Natural killer cell (primary cell): ENCODE data around the gene SHBG. TPM values are rescaled to one million over a fixed set of nuclear protein-coding genes. Genes with fewer than 3 reads are reported as not detected.

Source experiments
- ATAC-seq, 3 donors: fragments of 150-1000 bp in 2 of 3; fragments of 200-7000 bp in 1 of 3; cut with Tn5 transposase; 1 replicate in 1 of 3; 2 replicates in 2 of 3; pipeline ENCODE4 v1.10.0; 2021; ENCODE audit warnings: mild to moderate bottlenecking in 2 of 3, moderate library complexity in 2 of 3
- DNase-seq, 2 donors: peaks; one replicate each; pipeline versions ENCODE4 v3.0.0 to v3.0.0-alpha.2; 2013 to 2021; ENCODE audit warnings: mixed read lengths in 1 of 2
- H3K27ac ChIP-seq: one replicate; pipeline ENCODE4 v1.5.1; 2013; ENCODE audit warnings: mild to moderate bottlenecking, low read length
- H3K27me3 ChIP-seq: one replicate; pipeline ENCODE4 v1.6.1; 2013; ENCODE audit warnings: low read length; ENCODE audit not compliant: control insufficient read depth, insufficient read depth
- H3K36me3 ChIP-seq: one replicate; pipeline ENCODE4 v1.6.1; 2013; ENCODE audit warnings: low read length; ENCODE audit not compliant: control insufficient read depth, insufficient read depth
- H3K4me1 ChIP-seq: one replicate; pipeline ENCODE4 v1.6.1; 2013; ENCODE audit warnings: low read length; ENCODE audit not compliant: control insufficient read depth, insufficient read depth
- H3K4me3 ChIP-seq: one replicate; pipeline ENCODE4 v1.5.1; 2013; ENCODE audit warnings: low read length
- H3K9me3 ChIP-seq: one replicate; pipeline ENCODE4 v1.6.1; 2013; ENCODE audit warnings: low read length; ENCODE audit not compliant: control insufficient read depth, insufficient read depth
- H3K27ac Mint-ChIP-seq, 2 donors: one replicate each; pipeline ENCODE4 v1.8.0; 2022; ENCODE audit warnings: mild to moderate bottlenecking in 2 of 2, mixed read lengths in 2 of 2, moderate library complexity in 1 of 2
- H3K27me3 Mint-ChIP-seq, 2 donors: one replicate each; pipeline ENCODE4 v1.8.0; 2022; ENCODE audit warnings: low read depth in 2 of 2, mixed read lengths in 2 of 2
- H3K36me3 Mint-ChIP-seq: one replicate; pipeline ENCODE4 v1.8.0; 2022; ENCODE audit warnings: mixed read lengths
- H3K4me1 Mint-ChIP-seq, 2 donors: one replicate each; pipeline ENCODE4 v1.8.0; 2022; ENCODE audit warnings: mixed read lengths in 2 of 2
- H3K4me3 Mint-ChIP-seq: one replicate; pipeline ENCODE4 v1.8.0; 2022; ENCODE audit warnings: mild to moderate bottlenecking, moderate library complexity, mixed read lengths
- H3K9me3 Mint-ChIP-seq, 2 donors: one replicate each; pipeline ENCODE4 v1.8.0; 2022; ENCODE audit warnings: mixed read lengths in 2 of 2
- CTCF ChIP-seq: fragments of 200-600 bp; IDR thresholded peaks from one replicate; pipeline ENCODE4 v1.8.0; 2022; ENCODE audit warnings: antibody characterized with exemption
- WGBS: methylation state at CpG from one replicate; pipeline ENCODE4 v1.1.7; 2013; ENCODE audit warnings: missing lambda C conversion rate; ENCODE audit not compliant: insufficient coverage; 5-methylcytosine and 5-hydroxymethylcytosine counted together
- intact Hi-C: fragments of 100-400 bp; cut with micrococcal nuclease; formaldehyde crosslinking; loops from one replicate; pipeline ENCODE4 v1.14.2; 2022
- total RNA-seq, 4 donors: library from RNA; stranded (reverse); fragments of 120-200 nt in 1 of 4; gene quantifications; one replicate each; pipeline versions ENCODE4 v1.2.3 to v1.2.4, GENCODE V29; 2013 to 2022

The SHBG gene
- not detected for total RNA-seq
- total RNA-seq (2013): not detected

DNA sequence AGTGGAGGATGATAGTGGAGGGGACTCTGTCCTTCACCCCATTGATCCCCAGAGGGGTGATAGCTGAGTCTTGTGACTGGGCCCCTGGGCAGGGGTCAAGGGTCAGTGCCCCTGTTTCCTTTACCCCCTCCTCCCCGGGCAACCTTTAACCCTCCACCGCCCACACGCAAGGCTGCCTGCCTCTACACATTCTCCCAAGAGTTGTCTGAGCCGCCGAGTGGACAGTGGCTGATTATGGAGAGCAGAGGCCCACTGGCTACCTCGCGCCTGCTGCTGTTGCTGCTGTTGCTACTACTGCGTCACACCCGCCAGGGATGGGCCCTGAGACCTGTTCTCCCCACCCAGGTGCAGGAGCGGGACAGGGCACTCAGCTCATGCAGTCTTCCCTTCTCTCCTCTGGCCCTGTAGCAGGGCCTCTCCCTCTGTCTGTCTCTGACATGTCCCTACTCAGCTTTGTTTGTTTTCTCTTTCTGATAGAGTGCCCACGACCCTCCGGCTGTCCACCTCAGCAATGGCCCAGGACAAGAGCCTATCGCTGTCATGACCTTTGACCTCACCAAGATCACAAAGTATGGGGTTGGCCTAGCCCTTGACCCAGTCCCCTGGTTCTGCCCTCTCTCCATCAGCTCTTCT is at the start of gene SHBG:
SHBG (plus strand) TSS at position 197 of the 633 bp plus-strand sequence; CDS start at position 235, 38 bp downstream.
- H3K9me3 Mint-ChIP-seq: no peaks in the 10 kb centered on the region
- H3K4me3 Mint-ChIP-seq: no peak within 1 kb of the TSS
- H3K9me3 ChIP-seq: no peaks in the 10 kb centered on the region
- intact Hi-C loops: no loop called here
- H3K27me3 Mint-ChIP-seq: no peaks in the 10 kb centered on the region
- no peak within 1 kb of the TSS for H3K27ac ChIP-seq
- H3K36me3 Mint-ChIP-seq: no peaks in the 10 kb centered on the region
- no peak for TF ChIP-seq CTCF
- WGBS: 95% methylated on average over 13 of the region's 13 CpGs
- H3K4me3 ChIP-seq: no peak within 1 kb of the TSS
- ATAC-seq (no peak), DNase-seq (no peak)
- H3K4me1 ChIP-seq: peaks cover 17% of the 10 kb centered on the region
- peak within 1 kb of the TSS in 1 of 2 donors; percentile 9 for H3K27ac Mint-ChIP-seq
- H3K27me3 ChIP-seq: no peaks in the 10 kb centered on the region
- H3K4me1 Mint-ChIP-seq: peaks cover 12 to 14% of the 10 kb centered on the region in 2 donors
- peaks cover 2% of the 10 kb centered on the region for H3K36me3 ChIP-seq

DNA sequence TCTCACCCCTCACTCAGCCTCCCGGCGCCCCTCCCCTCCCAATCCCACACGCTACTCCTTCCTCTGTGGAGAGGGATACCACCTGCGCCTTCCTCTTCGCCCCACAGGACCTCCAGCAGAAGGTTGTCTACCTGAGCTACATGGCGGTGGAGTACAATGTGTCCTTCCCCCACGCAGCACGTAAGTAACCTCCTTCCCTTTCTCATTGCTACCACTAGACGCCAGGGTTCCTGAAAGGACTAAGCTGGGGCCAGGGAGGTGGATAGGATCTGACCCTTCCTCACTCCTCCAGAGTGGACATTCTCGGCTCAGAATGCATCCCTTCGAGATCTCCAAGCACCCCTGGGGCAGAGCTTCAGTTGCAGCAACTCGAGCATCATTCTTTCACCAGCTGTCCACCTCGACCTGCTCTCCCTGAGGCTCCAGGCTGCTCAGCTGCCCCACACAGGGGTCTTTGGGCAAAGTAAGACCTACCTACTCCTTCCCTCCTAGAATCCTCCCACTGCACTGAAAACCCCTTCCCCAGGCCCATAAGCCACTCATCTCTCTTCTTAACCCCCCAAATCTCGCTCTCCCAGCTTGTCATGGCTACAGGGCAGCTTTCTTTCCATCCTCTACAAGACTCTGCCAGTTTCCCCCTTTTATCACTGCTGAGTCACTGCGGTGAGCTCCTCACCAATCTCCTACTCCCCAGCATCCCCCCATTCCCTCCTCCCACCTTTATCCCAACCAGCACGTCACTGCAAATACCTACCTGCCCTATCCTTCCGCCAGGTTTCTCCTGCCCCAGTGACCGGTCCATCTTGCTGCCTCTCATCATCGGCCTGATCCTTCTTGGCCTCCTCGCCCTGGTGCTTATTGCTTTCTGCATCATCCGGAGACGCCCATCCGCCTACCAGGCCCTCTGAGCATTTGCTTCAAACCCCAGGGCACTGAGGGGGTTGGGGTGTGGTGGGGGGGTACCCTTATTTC is 49.0 kb upstream of the SHBG start:
- H3K27ac ChIP-seq: peak overlapping the region; percentile 71
- Mint-ChIP-seq H3K4me1 (peaks cover 51 to 58% of the 10 kb centered on the region in 2 donors), H3K36me3 (peaks cover 15% of the 10 kb centered on the region), H3K27ac (peak overlapping the region; percentile 93 to 98), H3K9me3 (no peaks in the 10 kb centered on the region), H3K27me3 (no peaks in the 10 kb centered on the region), H3K4me3 (peak overlapping the region; percentile 59)
- no peak for DNase-seq
- H3K4me3 ChIP-seq: peak overlapping the region; percentile 0
- H3K4me1 ChIP-seq: peaks cover 67% of the 10 kb centered on the region
- no peak for TF ChIP-seq CTCF
- intact Hi-C loops: no loop called here
- H3K9me3 ChIP-seq: no peaks in the 10 kb centered on the region
- H3K36me3 ChIP-seq: peaks cover 31% of the 10 kb centered on the region
- 87% methylated on average over 23 of the region's 23 CpGs for WGBS
- no peak for ATAC-seq
- no peaks in the 10 kb centered on the region for H3K27me3 ChIP-seq

DNA sequence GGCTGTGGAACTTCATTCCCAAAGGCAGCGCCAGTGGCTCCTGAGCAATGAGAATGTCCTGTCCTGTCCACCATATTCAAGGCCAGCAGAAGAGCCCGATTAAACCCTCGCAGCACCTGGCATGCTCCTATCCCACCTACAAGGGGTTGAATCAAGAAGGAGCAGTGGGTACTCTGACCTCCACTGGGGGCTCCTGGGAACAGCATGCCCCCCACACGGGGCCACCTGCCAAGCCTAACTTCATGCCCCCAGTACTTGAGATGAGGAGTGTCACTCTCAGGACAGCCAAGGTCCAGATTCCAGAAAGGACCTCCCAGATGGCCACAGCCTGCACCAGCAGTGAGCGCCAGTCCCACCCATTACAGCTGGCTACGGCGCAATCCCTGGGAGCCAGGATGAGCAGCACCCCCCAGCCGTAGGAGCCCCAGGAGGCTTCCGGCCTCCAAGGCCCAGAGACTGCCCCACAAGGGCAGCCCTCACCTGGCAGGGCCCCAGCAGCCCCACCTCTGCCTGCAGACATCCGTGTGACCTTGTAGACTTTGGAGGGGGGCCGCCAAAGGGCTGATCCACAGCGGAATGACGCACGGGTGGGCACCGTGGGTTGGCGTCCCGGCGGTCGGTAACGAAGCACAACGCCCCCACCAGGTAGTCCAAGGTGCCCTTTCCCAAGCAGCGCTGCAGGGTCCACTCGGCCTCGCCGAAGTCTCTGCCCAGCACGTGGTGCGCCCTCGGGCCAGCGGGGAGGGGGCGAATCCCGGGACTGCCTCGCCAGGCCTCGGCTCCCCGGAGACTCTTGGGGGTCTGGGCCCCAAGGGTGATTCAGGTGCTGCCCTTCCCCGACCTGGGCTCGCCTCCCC is 47.3 kb upstream of the SHBG start:
- intact Hi-C loops: loop anchor here (1.0 kb wide), 1 partner anchor 9 kb away; no protein-coding TSS in a partner anchor
- Histone ChIP-seq H3K4me1 (peaks cover 65% of the 10 kb centered on the region), H3K27me3 (no peaks in the 10 kb centered on the region), H3K4me3 (peak overlapping the region; percentile 69), H3K27ac (peak overlapping the region; percentile 88), H3K36me3 (peaks cover 18% of the 10 kb centered on the region), H3K9me3 (no peaks in the 10 kb centered on the region)
- DNase-seq (no peak), ATAC-seq (no peak)
- Mint-ChIP-seq H3K4me1 (peaks cover 38 to 55% of the 10 kb centered on the region in 2 donors), H3K4me3 (peak overlapping the region; percentile 40), H3K9me3 (no peaks in the 10 kb centered on the region), H3K27ac (peak overlapping the region; percentile 98 to 99), H3K27me3 (no peaks in the 10 kb centered on the region), H3K36me3 (peaks cover under 1% of the 10 kb centered on the region)
- 91% methylated on average over 36 of the region's 36 CpGs for WGBS
- TF ChIP-seq CTCF: no peak
